NB4 (cell line): ENCODE measurements around the gene COG5.

Source experiments
- CTCF ChIP-seq: IDR thresholded peaks from one replicate; pipeline ENCODE4 v1.5.1; 2012; ENCODE audit warnings: low read depth, low read length
- POLR2A ChIP-seq: IDR thresholded peaks from 2 replicates; pipeline ENCODE4 v1.6.1; 2011; ENCODE audit warnings: mild to moderate bottlenecking; ENCODE audit not compliant: insufficient read length; ENCODE audit errors: extremely low read depth

- TF ChIP-seq CTCF (no peak), POLR2A (no peak)
Observed at GRCh38 chr7:107255602-107256001, 308.1 kb downstream of the COG5 start.
